AG10803 (cell line): ENCODE measurements around the gene DESI2.
A peak's percentile ranks its signal among the peaks of the same experiment; 100 is the strongest.

Experiments used
- DNase-seq: peaks from one replicate; pipeline ENCODE4 v3.0.0; 2010; ENCODE audit warnings: low read depth
- H3K4me3 ChIP-seq: 2 replicates; pipeline ENCODE4 v1.5.1; 2011; ENCODE audit warnings: mild to moderate bottlenecking, low read length, control low read depth
- TF ChIP-seq, protein P1 (sequence below): conservative IDR thresholded peaks from 2 replicates; pipeline ENCODE4 v1.5.1; 2011; ENCODE audit warnings: mild to moderate bottlenecking, low read length, control low read depth, inconsistent platforms

The DESI2 gene

GRCh38 chr1:244642526-244642925 lies 10.4 kb upstream of the DESI2 start:
- DNase-seq = no peak
- TF ChIP-seq, protein P1, sequence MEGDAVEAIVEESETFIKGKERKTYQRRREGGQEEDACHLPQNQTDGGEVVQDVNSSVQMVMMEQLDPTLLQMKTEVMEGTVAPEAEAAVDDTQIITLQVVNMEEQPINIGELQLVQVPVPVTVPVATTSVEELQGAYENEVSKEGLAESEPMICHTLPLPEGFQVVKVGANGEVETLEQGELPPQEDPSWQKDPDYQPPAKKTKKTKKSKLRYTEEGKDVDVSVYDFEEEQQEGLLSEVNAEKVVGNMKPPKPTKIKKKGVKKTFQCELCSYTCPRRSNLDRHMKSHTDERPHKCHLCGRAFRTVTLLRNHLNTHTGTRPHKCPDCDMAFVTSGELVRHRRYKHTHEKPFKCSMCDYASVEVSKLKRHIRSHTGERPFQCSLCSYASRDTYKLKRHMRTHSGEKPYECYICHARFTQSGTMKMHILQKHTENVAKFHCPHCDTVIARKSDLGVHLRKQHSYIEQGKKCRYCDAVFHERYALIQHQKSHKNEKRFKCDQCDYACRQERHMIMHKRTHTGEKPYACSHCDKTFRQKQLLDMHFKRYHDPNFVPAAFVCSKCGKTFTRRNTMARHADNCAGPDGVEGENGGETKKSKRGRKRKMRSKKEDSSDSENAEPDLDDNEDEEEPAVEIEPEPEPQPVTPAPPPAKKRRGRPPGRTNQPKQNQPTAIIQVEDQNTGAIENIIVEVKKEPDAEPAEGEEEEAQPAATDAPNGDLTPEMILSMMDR = no peak
- no peak overlapping the region for H3K4me3 ChIP-seq

DNA sequence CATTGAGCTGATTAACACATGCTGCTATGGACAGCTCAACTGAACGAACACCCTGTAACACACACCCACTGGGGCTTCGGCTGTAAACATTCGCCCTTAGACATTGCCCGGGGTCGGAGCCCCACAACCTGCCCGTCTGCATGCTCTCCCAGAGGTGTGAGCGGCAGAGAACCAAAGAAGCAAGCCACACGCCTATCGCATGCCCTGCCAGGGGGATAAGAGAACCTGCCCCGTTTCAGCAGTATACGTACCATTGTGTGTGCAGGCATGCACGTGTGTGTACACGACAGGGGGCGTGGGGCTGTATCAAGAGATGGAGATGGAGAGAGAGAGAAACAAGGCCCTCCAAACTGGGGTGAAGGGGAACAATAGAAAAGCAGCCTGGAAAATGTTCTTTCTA lies 9.9 kb upstream of the DESI2 start:
- no peak for DNase-seq
- TF ChIP-seq, protein P1 = no peak
- H3K4me3 ChIP-seq = no peak overlapping the region

DNA sequence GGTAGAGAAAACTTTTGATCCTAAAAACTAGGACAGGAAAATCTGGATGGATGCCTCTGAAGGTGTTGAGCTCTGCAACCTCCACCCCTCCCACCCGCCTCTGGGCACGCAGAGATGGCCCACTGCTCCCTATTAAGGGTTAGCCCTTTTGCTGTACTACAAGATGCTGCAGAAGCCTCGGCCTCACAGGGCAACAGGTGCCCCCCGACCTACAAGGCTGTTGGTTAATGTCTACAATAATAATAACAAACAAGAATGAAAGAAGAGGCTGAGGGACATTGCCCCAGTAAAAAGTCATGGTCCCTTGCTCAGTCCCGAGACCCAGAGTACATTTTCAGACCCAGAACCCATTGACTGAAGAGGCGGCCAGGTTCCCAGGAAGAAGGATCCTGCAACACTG lies 7.5 kb upstream of the DESI2 start:
- no peak overlapping the region for H3K4me3 ChIP-seq
- TF ChIP-seq, protein P1 = no peak
- DNase-seq = no peak

GRCh38 chr1:244645890-244646289 lies 7.0 kb upstream of the DESI2 start:
- TF ChIP-seq, protein P1 = no peak

GRCh38 chr1:244647819-244648218 lies 5.1 kb upstream of the DESI2 start:
- DNase-seq = no peak
- TF ChIP-seq, protein P1 = no peak
- H3K4me3 ChIP-seq = no peak overlapping the region

More at GRCh38 chr1:244645890-244646289, 7.0 kb upstream of the DESI2 start:
- no peak overlapping the region for H3K4me3 ChIP-seq
- DNase-seq = no peak

GRCh38 chr1:244651956-244652622 lies 837 bp upstream of the DESI2 start:
- TF ChIP-seq, protein P1 = no peak
- DNase-seq = peak; percentile 4
- H3K4me3 ChIP-seq = peak overlapping the region; percentile 60

GRCh38 chr1:244653439-244654107 lies 647 bp downstream of the DESI2 start:
- H3K4me3 ChIP-seq = peak overlapping the region; percentile 86
- TF ChIP-seq, protein P1 = no peak
- peak; percentile 28 for DNase-seq
